Measurements from ENCODE around the gene JAM3.

- TF ChIP-seq CTCF (IDR thresholded peaks at IDR 0.05) (no peak), ZFX (IDR thresholded peaks at IDR 0.05; ENCODE audit: borderline replicate concordance) (no peak)
Measured at GRCh38 chr11:134181707-134182106, 112.8 kb downstream of the JAM3 start.

All from 22Rv1 (cell line).